Measurements from ENCODE around the gene TNFRSF21.

Gene TNFRSF21

DNA sequence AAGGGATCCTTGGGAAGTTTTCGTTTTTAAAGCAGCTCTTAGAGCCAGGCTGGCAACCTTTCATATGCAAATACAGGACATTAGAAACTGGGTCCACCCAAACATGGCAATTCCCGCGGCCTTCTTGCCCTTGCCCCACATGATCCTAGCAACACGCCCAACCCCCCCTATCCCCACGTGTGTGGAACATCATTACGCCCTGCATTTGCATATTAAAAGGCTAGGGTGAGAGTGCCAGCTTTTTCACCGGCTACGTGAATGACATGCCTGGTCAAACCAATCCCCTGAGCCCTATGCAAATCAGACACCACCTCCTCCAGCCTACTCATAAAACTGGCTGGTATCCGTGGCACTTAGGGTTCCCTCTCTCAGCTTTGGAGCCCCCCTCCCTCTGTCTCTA is 88.1 kb downstream of the TNFRSF21 start:
- no peak for DNase-seq (ENCODE audit: low spot score)

- DNase-seq (ENCODE audit: low spot score) = peak; percentile 37
Measured at GRCh38 chr6:47209632-47210031, 100.1 kb downstream of the TNFRSF21 start.

DNA sequence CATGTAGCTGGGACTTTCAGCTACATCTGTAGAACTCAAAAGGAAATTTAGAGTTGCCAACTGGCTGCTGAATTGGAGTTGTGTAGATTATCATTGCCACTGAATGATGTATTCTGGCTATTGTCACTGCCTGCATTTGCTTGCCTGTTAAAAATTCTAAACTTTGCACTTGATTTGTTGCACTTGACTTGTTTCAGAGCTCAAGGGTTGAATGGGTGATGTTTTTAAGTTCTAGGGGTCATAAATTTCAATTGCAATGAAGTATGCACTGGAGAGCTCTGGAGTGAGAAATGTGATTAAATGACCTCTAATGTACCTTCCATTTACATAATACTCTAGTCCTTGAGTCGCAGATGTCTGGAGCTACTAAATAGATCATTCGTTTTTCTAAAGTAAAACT is 102.4 kb downstream of the TNFRSF21 start:
- no peak for DNase-seq (ENCODE audit: low spot score)

DNA sequence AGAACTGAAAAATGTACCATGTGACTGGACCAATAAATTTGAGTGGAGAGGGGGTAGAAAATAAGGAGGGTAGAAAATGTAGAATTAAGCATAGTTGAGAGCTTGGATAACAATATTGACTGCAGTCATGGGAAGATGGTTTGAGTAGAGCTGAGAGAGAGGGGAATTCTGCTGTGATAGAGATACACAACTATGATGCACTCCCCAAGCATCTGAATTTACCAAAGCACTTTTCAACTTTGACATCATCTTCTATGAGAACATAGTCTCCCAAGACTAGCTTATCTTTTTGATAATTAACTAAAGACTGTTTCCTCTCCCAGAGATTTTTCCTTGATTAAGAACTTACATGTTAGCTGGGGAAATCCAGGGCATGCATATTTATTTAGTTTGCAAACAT is 103.1 kb downstream of the TNFRSF21 start:
- DNase-seq (ENCODE audit: low spot score) = no peak

- no peak for DNase-seq (ENCODE audit: low spot score)
Measured at GRCh38 chr6:47203938-47204611, 105.6 kb downstream of the TNFRSF21 start.

- no peak for DNase-seq (ENCODE audit: low spot score)
Measured at GRCh38 chr6:47203266-47203937, 106.3 kb downstream of the TNFRSF21 start.

DNA sequence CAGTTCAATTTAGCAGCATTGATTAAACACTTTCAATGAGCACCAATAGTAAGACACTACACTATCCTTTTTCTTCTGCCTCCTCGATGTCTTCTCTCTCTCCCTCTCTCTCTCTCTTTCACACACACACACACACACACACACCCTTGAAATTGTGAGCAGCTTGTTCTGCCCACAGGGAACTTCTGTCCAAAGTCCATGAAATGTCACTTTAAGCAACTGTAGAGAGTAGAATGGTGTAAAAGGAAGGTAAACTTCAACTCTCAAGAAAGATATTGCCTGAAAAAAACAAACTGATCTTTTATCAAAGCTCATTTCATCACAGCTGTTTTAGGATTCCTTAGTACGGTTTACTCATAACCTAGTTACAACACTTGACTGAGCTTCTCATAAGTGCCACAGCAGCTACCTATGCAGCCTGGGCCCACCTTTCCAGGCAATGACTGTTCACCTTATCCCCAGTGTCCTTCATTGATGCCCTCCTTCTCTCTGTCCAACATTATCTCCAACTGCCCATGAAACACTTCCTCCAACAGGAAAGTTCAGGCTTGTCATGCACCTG is 107.0 kb downstream of the TNFRSF21 start:
- no peak for DNase-seq (ENCODE audit: low spot score)

GRCh38 chr6:47200536-47201334 is 109.0 kb downstream of the TNFRSF21 start:
- no peak for DNase-seq (ENCODE audit: low spot score)

- DNase-seq (ENCODE audit: low spot score) = no peak
Measured at GRCh38 chr6:47197682-47198640, 111.7 kb downstream of the TNFRSF21 start.

DNA sequence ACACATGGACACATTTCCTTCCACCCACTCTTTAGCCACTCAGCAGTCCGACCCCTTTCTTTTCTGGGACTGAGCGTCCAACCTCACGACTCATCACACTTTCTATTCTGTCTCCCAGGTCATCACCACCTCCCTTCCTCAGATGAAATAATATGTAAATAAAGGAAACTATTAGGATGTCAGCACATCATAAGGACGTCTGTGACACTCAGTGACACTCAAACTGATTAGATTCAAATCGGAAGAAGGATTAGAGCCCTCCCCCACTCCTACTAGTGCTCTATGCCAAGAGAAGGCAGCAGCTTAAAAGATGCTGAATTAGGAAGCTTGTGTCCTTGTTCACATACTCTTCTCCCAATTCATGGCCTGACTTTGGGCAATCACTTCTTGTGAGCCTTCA is 113.6 kb downstream of the TNFRSF21 start:
- DNase-seq (ENCODE audit: low spot score) = no peak

DNA sequence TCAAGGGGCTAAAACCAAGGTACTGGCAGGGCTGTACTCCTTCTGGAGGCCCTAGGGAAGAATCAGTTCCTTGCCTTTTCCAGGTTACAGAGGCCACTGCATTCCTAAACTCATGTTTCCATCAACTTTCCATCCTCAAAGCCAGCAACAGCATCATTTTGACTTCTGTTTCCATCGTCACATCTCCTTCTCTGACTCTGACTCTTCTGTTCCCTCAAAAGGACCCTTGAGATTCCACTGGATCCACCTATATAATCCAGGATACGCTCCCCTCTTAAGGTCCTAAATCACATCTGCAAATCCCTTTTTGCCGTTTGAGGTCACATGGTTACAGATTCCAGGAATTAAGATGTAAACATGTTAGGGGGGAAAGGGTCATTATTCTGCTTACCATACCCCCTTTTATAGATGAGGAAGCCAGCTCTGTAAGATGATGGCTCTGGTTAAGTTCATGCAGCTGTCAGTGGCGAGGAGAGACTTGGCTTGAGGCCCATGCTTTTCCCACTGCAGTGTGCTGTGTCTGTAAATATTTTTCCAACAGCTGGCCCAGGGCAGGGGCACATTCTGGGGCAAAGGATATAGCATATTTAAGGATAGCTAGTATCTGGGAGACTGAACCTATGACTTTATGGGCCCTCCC is 114.6 kb downstream of the TNFRSF21 start:
- DNase-seq (ENCODE audit: low spot score) = no peak

GRCh38 chr6:47188588-47189021 is 121.1 kb downstream of the TNFRSF21 start:
- peak; percentile 23 for DNase-seq (ENCODE audit: low spot score)

DNA sequence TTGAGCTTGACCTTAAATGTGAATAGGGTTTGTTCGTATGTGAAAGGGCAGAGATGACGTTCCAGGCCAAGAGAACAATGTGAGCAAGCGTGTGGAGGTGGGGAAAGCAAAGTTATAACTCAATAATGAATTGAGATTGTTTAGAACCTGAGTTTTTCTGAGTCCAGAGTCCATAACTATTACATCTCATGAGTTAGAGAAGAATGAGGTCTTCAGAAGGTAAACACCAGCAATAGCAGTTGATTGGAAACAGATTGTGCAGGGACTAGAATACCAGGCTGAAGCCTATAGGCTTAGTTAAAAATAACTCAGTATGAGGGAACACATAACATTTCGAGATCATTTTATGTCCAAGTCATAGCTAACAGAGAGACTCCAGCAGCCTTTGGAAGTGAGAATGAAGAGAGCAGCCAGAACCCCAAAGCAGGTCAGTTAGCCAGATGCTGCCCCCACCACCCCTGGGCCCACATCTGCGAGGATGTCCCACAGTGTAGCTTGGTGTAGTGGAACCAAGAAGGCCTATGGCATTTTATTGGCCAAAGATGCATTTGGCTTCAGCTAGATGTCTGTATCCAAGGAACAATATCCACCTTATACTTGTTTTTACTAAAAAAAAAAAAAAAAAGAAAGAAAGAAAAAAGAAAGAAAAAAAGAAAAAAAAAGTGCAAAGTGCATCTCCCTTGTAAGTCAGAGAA is 121.7 kb downstream of the TNFRSF21 start:
- no peak for DNase-seq (ENCODE audit: low spot score)

DNA sequence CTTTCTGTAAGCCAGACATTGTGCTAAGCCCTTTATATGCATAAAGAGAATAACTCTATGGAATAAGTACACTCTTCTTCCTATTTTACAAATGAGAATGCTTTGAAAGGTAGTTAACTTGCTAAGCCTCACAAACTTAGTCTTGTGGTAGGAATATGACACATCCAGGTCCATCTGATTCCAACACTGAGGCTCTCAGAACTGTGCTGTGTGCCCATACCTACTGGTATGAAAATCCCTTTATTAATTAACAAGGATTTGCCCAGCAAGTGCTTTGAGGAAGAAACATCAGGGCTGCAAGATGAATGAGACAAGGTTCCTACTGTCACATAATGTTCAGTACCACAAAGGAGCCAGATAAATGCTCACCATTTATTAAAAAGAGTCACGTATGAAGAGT is 122.6 kb downstream of the TNFRSF21 start:
- no peak for DNase-seq (ENCODE audit: low spot score)

DNA sequence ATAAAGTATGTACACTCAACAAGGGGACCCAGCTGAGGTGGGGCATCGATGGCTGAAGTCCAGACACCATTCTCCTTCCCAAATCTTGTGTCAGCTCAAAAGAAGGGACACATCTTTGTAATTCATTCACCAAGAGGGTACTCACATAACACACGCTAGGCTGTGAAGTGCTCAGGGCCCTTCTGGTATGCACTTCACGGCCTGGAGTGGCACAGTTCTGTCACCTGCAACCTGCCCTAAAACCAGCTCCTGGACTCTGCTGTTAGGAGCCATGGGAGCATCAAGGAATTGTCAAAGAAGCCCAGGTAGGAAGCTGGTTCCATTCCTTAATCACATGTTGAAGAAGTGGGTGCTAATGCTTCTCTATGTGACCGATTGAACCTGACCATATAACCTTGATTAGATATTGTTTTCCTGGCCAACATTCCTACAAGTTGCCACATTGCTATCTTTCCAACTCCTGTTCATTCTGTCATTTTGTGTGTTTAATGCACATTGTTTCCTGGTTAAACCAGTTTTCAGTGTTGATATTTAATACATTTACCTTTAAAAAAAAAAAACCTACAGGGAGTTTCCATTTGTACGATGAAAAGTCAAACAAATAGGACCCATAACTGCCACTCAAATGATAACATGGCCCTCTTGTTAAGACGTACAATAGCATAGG is 127.3 kb downstream of the TNFRSF21 start:
- no peak for DNase-seq (ENCODE audit: low spot score)

DNA sequence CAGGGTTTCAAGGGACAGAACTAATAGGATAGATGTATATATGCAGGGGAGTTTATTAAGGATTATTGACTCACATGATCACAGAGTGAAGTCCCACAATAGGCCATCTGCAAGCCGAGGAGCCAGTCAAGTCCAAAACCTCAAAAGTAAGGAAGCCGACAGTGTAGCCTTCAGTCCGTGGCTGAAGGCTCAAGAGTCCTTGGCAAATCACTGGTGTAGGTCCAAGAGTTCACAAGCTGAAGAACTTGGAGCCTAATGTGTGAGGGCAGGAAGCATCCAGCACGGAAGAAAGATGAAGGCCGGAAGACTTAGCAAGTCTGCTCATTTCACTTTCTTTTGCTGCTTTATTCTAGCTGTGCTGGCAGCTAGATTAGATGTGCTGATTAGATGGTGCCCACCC is 128.0 kb downstream of the TNFRSF21 start:
- no peak for DNase-seq (ENCODE audit: low spot score)
